Renal pelvis (tissue), 4 donors: ENCODE data around the gene RRH. TPM values are rescaled to one million over a fixed set of nuclear protein-coding genes. Genes with fewer than 3 reads are reported as not detected.
"Not testable (repeated sequence)": the region's sequence is repeated elsewhere in the genome, so short reads cannot be mapped to it uniquely, and the experiment has no call there.

Experiments used
- DNase-seq: peaks from one replicate; pipeline ENCODE4 v3.0.0-alpha.2; 2013
- polyA plus RNA-seq, 3 donors: library from polyadenylated mRNA; unstranded; fragments of 120-200 nt; gene quantifications; one replicate each; pipeline ENCODE4 v1.2.1, GENCODE V29; 2013; ENCODE audit not compliant: insufficient read length in 3 of 3

RRH gene
- polyA plus RNA-seq, 3 donors, result 0.51 to 1.3 (median 0.94) TPM

DNA sequence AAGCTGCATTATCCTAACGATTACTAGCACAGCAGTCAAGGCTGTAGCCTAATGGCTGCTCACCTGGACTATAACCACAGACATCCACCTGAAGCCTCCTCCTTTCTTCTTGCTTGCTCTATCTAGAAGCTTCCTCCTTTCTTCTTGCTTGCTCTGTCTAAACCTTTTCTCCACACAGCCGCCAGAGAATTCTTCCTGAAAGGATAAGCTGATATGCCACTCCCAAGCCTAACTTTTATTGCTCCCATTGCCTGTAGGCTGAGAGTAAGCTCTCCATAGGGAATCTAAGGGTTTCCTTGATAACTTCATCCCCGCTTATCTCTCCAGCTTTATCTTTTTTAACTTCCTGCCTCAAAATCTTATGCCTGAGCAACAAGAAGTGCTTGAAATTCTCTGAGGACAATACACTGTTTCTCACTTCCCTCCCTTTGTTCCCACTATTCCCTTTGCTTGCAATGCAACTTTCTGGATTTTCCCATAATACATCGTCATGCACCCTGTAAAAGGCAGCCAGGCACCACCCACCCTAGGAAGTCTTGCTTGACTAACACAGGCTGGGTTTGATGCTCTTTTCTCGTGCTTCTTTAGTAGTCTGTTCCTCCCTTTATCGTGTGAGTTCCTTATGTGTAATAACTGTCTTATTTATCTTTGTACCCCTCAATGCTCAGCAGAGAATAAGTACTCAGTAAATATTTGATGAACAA lies 18.8 kb downstream of the RRH start:
- no peak for DNase-seq

- DNase-seq, result no peak
These were observed 20.2 kb downstream of the RRH start, which contains the start of gene LRIT3 for GRCh38 chr4:109847896-109848442. TSS of gene LRIT3 (plus strand) at chr4:109848107. CDS start at chr4:109848202, 95 bp downstream.

DNA sequence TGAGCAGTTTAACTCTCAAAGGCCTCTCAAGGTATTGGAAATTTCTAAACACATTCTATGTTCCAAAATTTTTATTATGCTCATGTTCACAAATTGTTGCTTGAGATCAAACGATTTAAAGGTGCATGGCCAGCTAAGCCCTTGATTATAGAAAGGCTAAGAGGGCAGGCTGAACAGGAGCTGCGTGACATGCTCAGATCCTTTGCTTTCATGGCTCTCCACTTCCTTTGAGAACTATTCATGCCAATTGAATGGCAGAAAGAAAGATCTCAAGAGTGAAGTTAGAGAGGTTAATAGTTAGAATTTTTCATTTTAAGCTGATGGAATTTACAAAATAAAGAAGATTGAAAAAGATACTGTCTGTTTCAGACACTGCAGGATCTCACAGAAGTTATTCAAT lies 20.7 kb downstream of the RRH start:
- DNase-seq, result no peak

GRCh38 chr4:109850601-109851000 lies 22.8 kb downstream of the RRH start:
- DNase-seq, result no peak

GRCh38 chr4:109859426-109860300 lies 31.9 kb downstream of the RRH start:
- not testable (repeated sequence) for DNase-seq

- no peak for DNase-seq
These were observed 33.5 kb downstream of the RRH start for GRCh38 chr4:109861271-109861670.

- peak; percentile 12 for DNase-seq
These were observed 34.2 kb downstream of the RRH start for GRCh38 chr4:109861916-109862511.

DNA sequence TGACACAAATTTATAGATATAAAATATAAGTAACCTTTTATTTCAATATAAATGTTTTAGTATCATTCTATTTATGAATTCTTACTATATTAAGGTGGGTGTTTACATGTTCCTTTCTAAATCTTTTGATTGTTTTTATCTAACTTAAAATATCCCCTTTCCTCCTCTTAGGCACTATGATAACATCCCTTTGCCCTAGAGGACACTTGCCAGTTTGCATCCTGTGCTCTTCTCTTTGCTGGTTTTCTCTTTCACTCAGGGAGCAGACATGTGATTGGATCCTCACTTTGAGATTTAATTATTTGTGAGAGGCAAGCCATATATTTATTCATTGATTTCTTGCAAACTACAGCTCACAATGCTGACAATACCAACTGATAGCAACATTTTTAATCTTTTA lies 36.4 kb downstream of the RRH start:
- no peak for DNase-seq

DNA sequence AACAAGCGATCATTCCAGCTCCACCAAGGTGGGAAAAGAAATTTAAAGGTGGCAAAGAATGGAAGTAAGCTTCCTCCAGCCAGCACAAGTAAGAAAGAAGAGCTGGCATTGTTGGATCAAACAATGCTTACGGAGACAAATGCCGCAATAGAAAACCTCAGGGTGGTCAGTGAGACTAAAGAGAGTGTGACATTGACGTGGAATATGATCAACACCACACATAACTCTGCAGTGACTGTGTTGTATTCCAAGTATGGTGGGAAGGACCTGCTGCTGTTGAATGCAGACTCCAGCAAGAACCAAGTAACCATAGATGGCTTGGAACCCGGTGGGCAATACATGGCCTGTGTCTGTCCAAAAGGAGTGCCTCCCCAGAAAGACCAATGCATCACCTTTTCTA lies 42.3 kb downstream of the RRH start:
- DNase-seq, result no peak

- no peak for DNase-seq
These were observed 44.3 kb downstream of the RRH start for GRCh38 chr4:109872065-109872464.

DNA sequence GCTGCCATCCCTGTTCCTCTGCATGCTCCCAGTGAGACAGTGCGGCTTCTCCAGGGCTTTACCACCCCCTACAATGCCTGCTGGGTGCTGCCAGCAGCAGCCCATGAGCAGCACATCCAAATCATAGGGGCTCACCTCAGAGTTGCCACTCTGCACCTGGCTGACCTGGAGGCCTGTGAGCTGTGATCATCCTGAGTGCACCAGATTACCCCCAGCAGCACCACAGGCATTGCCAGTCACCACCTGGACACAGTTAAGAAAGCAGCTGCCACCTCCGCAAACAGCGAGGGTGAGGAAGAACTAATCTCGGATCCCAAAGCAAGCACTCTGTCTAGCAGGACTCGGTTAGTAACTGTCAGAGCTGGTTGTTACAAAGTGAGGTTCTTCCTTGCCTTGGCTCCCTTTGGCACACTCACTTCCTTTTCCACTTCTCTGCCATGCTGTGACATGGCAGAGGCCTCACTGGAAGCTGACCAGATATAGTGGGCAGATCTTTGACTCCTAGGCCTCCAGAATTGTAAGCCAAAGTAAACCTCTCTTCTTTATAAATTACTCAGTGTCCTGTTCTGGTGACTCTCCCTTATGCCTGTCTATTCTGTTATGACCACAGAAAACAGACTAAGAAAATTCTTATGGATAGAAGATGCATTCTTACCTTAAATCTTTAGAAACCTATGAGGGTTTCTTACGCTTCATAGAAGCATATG lies 45.3 kb downstream of the RRH start:
- DNase-seq, result no peak

DNA sequence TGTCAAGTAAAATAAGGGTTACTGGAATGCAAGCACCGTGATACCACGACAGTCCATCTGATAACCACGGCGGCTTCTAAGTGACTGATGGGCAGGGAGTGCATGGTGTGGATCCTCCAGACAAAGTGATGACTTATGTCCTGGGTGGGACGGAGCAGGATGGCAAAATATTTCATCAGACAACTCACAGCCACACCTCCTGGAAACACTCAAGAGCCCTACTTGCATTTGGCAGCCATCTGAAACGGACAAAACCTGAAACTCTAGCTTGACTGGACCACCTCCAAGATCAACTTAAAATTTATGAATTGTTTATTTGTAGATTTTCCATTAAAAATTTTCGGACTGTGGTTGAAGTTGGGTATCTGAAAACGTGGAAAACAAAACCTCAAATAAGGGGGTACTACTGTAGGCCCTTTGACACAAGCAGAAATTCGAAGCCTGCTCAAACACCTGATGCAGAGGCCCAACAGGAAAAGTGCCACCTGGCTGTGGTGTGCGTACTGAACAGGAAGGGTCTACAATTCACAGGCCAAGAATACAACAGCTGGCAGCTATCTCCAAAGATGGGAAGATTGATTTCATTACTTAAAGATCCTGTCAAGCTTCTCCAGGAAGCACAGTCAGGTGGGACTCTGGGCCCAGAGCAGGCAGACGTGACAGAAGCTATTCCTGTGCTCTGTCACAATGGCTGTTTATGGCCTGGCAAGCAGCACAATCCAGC lies 46.2 kb downstream of the RRH start:
- DNase-seq, result no peak

DNA sequence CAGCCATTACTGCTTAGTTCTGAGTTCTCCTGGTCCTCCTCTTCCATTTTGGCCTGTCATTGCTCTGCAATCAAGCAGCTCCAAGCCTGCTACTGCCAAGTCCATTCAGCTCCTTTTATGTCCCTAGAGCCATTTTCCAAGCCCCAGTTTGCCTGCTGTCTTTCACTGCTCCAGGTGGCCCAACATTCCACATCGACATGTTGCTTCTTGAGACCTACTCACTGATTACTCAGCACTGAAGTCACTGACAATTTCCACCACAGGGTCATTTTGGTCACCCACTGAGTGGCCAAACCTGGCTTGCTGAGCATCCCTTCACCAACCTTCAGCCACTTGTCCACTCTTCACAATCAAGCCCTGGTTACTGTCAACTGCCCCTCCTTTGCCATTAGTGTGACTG lies 47.3 kb downstream of the RRH start:
- no peak for DNase-seq

- DNase-seq, result not testable (repeated sequence)
These were observed 47.8 kb downstream of the RRH start for GRCh38 chr4:109875553-109875952.

- no peak for DNase-seq
These were observed 49.0 kb downstream of the RRH start for GRCh38 chr4:109876634-109877265.

- DNase-seq, result no peak
These were observed 49.6 kb downstream of the RRH start for GRCh38 chr4:109877400-109877799.

- DNase-seq, result no peak
These were observed 50.6 kb downstream of the RRH start for GRCh38 chr4:109878355-109878754.

GRCh38 chr4:109879081-109879480 lies 51.3 kb downstream of the RRH start:
- DNase-seq, result no peak

- DNase-seq, result no peak
These were observed 52.0 kb downstream of the RRH start for GRCh38 chr4:109879636-109880314.

DNA sequence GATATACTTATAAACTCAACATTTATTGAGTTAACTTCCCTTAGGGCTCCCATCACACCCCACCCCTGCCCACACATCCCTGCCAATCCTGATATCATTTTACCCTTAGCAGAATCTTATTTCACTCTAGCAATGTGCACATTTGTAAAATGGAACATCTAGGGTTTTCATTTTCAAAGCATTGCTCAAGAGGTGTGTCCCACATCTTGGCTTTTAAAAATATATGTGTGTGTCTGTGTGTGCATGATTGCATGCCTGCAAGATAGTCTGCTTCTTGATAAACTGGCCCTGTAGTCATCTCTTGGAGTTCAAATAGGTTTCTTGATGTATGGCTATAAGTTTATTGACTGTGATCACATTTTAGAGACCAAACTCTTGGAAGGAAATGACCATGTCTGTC lies 58.5 kb downstream of the RRH start:
- no peak for DNase-seq
